ENCODE data around the gene PARD3. TPM values are rescaled to one million over a fixed set of nuclear protein-coding genes. Genes with fewer than 3 reads are reported as not detected.
A peak's percentile ranks its signal among the peaks of the same experiment; 100 is the strongest.

PARD3 gene
- total RNA-seq, 1 donor from 2014 or later, result 72.5 TPM

- no peak for DNase-seq
These were observed 689.4 kb downstream of the PARD3 start for GRCh38 chr10:34125702-34126101.

DNA sequence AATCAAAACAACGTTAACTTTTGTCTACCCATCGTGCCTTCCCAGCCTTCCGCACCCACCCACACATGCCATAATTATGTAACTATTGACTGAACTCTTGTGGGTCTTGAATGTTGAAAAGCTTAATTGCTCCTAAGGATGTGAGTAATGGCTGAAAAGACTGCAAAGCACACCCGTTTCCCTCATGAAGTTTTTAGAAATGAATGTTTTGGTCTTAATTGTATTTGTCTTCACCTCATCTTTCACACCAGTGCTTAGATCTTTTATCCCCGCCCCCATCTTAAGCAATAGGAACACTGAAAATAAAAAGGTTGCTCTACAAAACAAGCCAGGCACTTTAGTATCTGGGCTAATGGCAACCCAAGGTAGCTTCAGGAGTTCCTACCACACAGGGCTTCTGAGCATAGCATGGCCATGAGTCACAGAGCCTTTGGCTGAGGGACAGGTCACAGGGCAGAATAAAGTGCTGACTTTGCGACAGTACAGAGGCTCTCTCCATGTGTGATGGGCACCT lies 690.5 kb downstream of the PARD3 start:
- DNase-seq, result no peak

GRCh38 chr10:34121781-34122622 lies 693.1 kb downstream of the PARD3 start:
- peak; percentile 78 for DNase-seq

DNA sequence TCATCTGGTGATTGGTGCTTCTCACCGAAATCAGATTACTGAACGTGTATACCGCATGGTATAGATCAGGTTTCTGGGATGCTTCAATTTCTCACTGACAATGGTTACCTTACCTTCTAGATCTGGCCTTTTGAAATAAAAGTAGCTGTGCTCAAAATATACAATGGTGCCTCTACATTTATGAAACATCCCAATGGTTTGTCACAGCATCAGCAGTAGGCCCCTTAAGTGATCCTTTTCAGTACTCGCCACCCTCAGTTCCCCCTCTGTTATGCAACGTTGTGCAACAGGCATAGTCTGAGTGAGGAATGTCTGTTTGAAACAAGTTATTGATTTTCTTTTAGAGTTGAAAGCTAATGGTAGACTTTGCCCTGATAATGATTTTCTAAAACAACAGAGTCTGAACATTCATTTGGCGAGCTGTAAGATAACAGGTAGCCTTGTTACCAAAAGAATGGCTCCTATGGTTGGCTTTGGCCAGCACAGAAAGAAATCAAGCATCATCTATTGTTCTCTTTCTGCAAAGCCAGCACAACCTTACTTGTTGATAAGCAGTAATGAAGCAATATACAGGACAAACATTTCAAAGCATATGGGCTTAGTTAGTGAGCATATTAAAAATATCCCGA lies 693.9 kb downstream of the PARD3 start:
- DNase-seq, result no peak

DNA sequence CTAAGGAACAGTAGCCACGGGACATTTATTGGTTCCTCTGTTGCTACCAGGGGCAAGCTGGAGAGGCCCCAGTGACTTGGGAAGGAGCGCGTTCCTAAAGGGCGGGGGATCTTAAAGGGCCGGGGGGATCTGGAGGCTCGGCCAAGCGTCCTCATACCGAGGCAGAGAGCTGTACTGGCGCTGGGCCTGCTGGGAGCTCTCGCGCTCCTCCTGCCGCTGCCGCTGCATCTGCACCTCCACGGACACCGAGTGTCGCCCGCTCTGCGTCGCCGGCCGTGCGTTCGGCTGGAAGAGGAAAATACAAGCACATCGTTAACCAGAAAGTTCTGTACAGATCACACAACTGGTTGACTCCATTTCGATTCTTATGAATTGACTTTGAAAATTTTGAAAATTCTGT lies 695.6 kb downstream of the PARD3 start:
- no peak for DNase-seq

DNA sequence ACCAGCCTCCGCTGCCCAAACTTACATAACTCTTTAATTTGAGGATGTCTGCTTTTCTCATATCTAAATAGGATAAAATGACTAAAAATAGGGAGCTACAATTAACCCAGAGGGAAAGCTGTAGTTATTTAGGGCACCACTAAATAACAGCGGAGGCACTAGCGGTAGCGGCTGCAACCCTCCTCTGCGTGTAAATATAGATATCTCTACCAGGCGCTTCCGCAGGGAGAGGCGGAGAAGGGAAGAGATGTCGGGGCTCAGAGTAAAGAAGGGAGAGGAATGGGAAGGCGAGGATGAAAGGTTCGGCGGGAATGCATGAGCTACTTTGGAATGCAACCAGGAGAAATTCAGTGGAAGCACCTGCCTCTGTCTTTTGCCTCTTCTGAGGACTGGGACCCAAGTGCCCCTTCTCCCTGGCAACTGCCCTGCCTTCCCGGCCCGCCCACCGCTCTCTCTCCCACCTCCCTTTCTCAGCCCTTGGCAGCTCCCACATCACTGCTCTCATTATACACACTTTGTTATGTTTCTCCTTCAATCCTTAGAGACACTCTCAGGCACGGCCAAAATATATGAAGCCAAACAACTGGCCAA lies 698.3 kb downstream of the PARD3 start:
- no peak for DNase-seq

DNA sequence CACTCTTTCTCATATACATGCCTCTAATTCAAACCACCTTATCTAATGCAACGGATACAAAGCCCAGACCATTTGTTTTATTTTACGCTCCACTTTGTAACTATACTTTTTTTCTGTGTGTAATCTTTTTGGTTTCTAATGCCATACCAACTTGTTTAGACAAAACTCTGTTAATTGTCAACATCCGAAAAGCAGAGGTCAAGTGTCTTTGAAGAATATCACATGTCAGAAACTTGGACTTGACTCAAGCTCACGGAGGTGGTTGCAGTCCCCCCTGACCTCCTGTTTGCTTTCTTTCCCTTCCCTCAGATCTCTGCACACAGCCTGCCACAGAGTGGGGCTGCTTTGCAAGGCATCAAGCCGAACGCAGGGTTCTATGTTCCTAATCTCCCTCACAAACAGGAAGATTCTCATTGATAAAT lies 698.9 kb downstream of the PARD3 start:
- DNase-seq, result peak; percentile 36

GRCh38 chr10:34114914-34115313 lies 700.2 kb downstream of the PARD3 start:
- DNase-seq, result no peak

GRCh38 chr10:34113504-34114225 lies 701.4 kb downstream of the PARD3 start:
- DNase-seq, result no peak

GRCh38 chr10:34112171-34112782 lies 702.8 kb downstream of the PARD3 start:
- peak; percentile 96 for DNase-seq

DNA sequence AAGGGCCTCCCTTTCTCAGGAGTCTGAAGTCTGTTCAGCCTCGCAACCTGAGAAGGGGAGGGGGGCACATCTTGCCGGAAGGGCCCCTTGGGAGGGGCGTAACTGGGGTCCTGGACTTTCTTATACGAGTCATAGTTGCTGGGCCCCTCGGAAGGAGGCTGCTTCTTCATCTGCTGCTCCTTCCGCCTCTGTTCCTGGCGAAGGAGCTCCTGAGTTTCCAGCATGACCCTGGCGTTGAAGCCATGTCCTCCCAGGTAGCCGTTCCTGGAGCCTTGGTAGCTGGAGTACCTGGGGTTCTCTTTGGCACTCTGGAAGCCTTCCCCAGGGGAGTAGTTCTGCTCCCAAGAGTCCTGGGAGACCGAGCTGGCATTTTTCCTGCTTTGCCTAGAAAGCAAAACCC lies 703.9 kb downstream of the PARD3 start:
- no peak for DNase-seq

- DNase-seq, result no peak
These were observed 705.0 kb downstream of the PARD3 start for GRCh38 chr10:34109952-34110702.

DNA sequence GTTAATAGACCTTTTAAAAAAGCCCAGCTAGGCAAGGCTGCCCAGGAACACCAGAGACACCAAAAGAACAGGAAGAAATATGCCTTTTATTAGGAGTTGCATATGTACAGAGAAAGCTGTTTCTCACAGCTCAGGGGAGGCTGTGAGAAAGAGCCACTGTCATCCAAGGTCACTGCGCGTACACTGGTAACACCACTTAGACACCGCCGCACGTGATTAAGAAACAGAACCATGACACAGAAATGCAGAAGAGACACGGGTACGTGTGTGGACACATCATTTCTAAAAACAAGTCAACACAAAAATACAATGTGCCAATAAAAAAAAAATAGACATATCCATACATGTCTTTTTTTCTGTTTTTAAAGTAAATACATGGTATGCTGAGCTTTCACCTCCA lies 705.6 kb downstream of the PARD3 start:
- DNase-seq, result no peak

DNA sequence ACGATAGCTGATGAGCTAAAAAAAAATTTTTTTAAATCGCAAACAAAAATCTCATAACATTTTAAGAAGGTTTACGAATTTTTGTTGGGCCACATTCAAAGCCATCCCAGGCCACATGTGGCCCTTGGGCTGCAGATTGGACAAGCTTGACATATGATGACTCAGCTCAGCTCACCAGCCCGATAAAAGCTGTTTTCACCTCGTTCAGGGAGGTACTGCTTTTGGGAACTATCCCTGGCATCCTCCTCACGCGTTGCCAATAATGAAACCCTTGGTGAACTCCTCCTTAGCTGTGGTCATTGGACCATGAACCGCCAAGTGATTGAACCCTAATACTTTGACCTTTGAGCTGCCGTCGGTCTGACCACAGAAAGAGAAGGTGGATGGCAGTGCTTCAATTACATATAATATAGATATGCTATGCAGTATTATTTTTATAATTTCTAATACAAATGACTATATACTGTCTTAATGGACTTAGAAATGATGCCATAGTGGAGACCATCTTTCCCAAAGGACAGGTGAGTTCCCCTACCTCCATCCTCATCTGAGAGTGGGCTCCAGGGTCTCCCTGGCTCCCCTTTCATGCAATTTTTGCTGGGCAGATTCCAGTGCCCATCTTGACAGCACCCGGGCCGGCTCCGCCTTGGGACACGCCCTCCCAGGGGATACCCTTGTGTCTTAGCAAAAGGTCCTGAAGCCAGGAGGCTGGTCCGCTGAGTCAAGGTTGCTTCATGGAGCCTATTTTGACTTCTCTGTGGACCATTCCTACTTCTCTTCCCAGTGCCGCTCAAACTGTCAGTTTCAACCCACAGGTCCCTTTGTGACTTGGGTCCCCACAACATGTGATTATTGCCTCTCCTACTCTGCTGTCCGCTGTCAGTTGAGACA lies 707.2 kb downstream of the PARD3 start:
- DNase-seq, result no peak

DNA sequence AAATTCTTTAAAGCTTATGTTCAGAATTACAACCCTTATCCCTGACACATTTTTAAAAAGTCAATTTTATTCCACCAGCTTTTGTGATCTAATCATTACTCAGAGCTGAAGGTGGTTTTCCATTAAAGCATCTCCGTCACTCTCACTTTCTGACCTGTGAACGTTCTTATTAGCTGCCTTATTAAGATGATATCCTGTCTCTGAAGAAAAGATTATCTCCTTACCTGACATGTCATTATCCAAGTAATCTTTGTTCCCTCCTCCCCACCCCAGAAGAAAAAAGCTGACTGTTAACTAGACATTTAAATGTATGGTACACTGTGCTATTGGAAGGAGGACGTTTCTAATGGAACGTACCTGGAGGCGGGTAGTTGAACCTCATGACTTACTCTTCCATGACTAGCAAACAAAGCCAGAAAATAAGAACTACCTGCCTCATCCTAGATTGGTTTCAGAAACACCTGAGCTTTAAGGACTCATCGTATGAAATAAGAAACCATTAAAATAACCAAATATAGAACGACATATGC lies 708.7 kb downstream of the PARD3 start:
- DNase-seq, result no peak

GRCh38 chr10:34104829-34105572 lies 710.1 kb downstream of the PARD3 start:
- no peak for DNase-seq

DNA sequence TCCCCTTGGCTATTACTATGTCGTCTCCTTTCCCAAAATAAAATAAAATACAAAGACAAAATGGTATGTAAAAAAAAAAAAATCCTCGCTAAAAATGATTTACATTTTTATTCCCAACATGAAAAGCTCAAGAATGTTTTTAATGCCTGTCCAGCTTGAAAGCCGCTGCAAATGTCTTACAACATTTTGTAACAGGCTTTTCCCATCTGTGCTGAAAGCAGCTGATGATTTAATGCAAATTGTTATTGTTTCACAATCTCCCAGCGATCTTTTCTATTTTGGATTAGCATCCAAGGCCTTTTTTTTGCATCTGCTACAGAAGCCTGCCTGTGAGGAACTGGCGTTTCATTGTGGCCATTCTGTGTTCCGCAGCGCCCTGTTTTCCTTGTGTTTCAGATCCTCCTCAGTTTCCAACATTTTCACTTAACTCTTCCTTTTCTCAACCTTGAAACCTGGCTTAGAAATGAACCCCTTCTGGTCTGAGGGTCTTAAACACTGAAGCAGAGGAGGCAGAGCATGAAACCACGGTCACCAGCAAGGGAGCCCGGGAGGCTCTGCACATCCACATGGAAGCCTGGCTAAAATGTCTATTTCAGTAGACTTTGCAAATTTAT lies 712.1 kb downstream of the PARD3 start:
- DNase-seq, result peak; percentile 90

GRCh38 chr10:34102237-34102673 lies 712.8 kb downstream of the PARD3 start:
- DNase-seq, result peak; percentile 80

DNA sequence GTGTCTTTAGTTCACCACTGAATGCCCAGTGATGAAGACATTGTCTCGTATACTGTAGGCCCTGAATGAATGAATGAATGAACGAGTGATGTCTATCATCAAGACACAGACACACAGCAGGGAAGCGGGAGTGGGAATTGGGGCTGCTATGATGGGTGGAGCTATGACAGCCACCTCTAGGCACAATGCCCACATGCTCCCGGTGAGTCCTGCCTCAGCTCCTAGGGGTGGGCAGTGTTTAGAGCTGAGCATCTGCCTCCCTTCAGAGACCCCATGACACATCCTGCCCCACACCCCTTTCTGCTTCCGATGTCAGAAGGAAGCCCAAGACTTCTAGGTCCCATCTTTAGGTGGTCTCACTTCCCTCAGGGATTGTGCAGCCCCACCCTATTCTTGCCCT lies 714.1 kb downstream of the PARD3 start:
- no peak for DNase-seq

Data from skin of body (tissue), 2 donors.